Measurements from ENCODE around the gene NHSL2. TPM values are rescaled to one million over a fixed set of nuclear protein-coding genes. Genes with fewer than 3 reads are reported as not detected.

NHSL2 gene
- total and polyA plus RNA-seq, 10 donors: 0.24 to 20.8 (median 10.1) TPM

GRCh38 chrX:72176981-72177380 is 266.3 kb downstream of the NHSL2 start:
- intact Hi-C loops (cut with DNase I; ENCODE audit: low total_unique reads): no loop called here
- no peak overlapping the region for H3K27ac ChIP-seq
- TF ChIP-seq POLR2A (IDR thresholded peaks at IDR 0.05): no peak
- no peak for TF ChIP-seq CTCF (IDR thresholded peaks at IDR 0.05 in 8 of 11, conservative IDR thresholded peaks at IDR 0.05 in 3 of 11)
- no peak for TF ChIP-seq POLR2AphosphoS5 (IDR thresholded peaks at IDR 0.05)
- H3K36me3 ChIP-seq: no peaks in the 10 kb centered on the region
- no peak for DNase-seq
- H3K4me1 ChIP-seq: peaks cover 0 to 11% (median 5%) of the 10 kb centered on the region in 6 donors
- WGBS, 5 donors: 71 to 87% (median 75%) methylated on average over 2 of the region's 2 CpGs
- no peak overlapping the region for H3K4me3 ChIP-seq
- no peaks in the 10 kb centered on the region for H3K9me3 ChIP-seq
- no peaks in the 10 kb centered on the region for H3K27me3 ChIP-seq (replicated peaks in 1 of 7)

GRCh38 chrX:72180539-72180938 is 269.9 kb downstream of the NHSL2 start:
- DNase-seq: no peak
- H3K27ac ChIP-seq: peak overlapping the region; percentile 74 to 91 (median 86)
- no peak for TF ChIP-seq CTCF (IDR thresholded peaks at IDR 0.05 in 8 of 11, conservative IDR thresholded peaks at IDR 0.05 in 3 of 11)
- no peak for TF ChIP-seq POLR2A (IDR thresholded peaks at IDR 0.05)
- TF ChIP-seq POLR2AphosphoS5 (IDR thresholded peaks at IDR 0.05): no peak
- H3K4me1 ChIP-seq: peaks cover 6 to 35% (median 18%) of the 10 kb centered on the region in 6 donors
- H3K36me3 ChIP-seq: no peaks in the 10 kb centered on the region
- WGBS, 5 donors: 23 to 58% (median 41%) methylated on average over 1 of the region's 1 CpG
- H3K27me3 ChIP-seq (replicated peaks in 1 of 7): no peaks in the 10 kb centered on the region
- peak overlapping the region in 5 of 8 donors; percentile 50 to 86 (median 56) for H3K4me3 ChIP-seq
- H3K9me3 ChIP-seq: no peaks in the 10 kb centered on the region
- intact Hi-C loops (cut with DNase I; ENCODE audit: low total_unique reads): no loop called here

- Histone ChIP-seq H3K4me1 (peaks cover 6 to 35% (median 18%) of the 10 kb centered on the region in 6 donors), H3K9me3 (no peaks in the 10 kb centered on the region), H3K27ac (peak within 1 kb of the TSS; percentile 74 to 91 (median 86)), H3K27me3 (replicated peaks in 1 of 7) (no peaks in the 10 kb centered on the region), H3K4me3 (peak within 1 kb of the TSS; percentile 50 to 86 (median 60)), H3K36me3 (peaks cover 0 to 3% (median 0%) of the 10 kb centered on the region in 6 donors)
- intact Hi-C loops (cut with DNase I; ENCODE audit: low total_unique reads): no loop called here
- WGBS, 5 donors: 0 to 24% (median 1%) methylated on average over 33 to 46 of the region's 46 CpGs
- TF ChIP-seq POLR2AphosphoS5 (IDR thresholded peaks at IDR 0.05) (peak; percentile 69 to 80 (median 77)), CTCF (IDR thresholded peaks at IDR 0.05 in 8 of 11, conservative IDR thresholded peaks at IDR 0.05 in 3 of 11) (no peak)
- peak; percentile 94 for DNase-seq
Measured at GRCh38 chrX:72181178-72182125, 270.8 kb downstream of the NHSL2 start, which contains the start of gene PIN4. Gene PIN4 (plus strand): TSS chrX:72181757. CDS start chrX:72181786, 29 bp downstream.

- no peaks in the 10 kb centered on the region for H3K27me3 ChIP-seq (replicated peaks in 1 of 7)
- H3K4me1 ChIP-seq: peaks cover 6 to 35% (median 18%) of the 10 kb centered on the region in 6 donors
- H3K4me3 ChIP-seq: peak overlapping the region in 2 of 8 donors; percentile 83 to 86
- peaks cover 0 to 18% (median 4%) of the 10 kb centered on the region in 6 donors for H3K36me3 ChIP-seq
- H3K27ac ChIP-seq: no peak overlapping the region
- intact Hi-C loops (cut with DNase I; ENCODE audit: low total_unique reads): no loop called here
- no peaks in the 10 kb centered on the region for H3K9me3 ChIP-seq
- no peak for TF ChIP-seq POLR2A (IDR thresholded peaks at IDR 0.05)
- 73 to 97% (median 88%) methylated on average over 2 of the region's 2 CpGs for WGBS, 5 donors
- no peak for DNase-seq
Measured at GRCh38 chrX:72182924-72183323, 272.3 kb downstream of the NHSL2 start.

All from spleen (tissue), 11 donors.